GM12865 (cell line): ENCODE data around the gene SENP1.

Experiments
- DNase-seq: peaks from one replicate; pipeline ENCODE4 v3.0.0; 2010; ENCODE audit warnings: low read depth
- H3K4me3 ChIP-seq: 2 replicates; pipeline ENCODE4 v1.5.1; 2011; ENCODE audit warnings: mild to moderate bottlenecking, low read depth, low read length, control low read depth
- CTCF ChIP-seq: IDR thresholded peaks from 2 replicates; pipeline ENCODE4 v1.5.1; 2011; ENCODE audit warnings: low read length, control low read depth, low read depth, inconsistent platforms; ENCODE audit not compliant: insufficient read depth; ENCODE audit errors: missing control alignments

SENP1 gene

GRCh38 chr12:48032597-48032996, 73.3 kb downstream of the SENP1 start:
- DNase-seq, result no peak
- H3K4me3 ChIP-seq, result no peak overlapping the region
- TF ChIP-seq CTCF, result no peak

- TF ChIP-seq CTCF, result no peak
- H3K4me3 ChIP-seq, result no peak overlapping the region
- DNase-seq, result no peak
Observed at GRCh38 chr12:48031135-48031960, 74.5 kb downstream of the SENP1 start.

- H3K4me3 ChIP-seq, result no peak overlapping the region
- DNase-seq, result no peak
- TF ChIP-seq CTCF, result no peak
Observed at GRCh38 chr12:48030173-48030650, 75.7 kb downstream of the SENP1 start.

- no peak for TF ChIP-seq CTCF
- H3K4me3 ChIP-seq, result no peak overlapping the region
- DNase-seq, result no peak
Observed at GRCh38 chr12:48029491-48030172, 76.2 kb downstream of the SENP1 start.

- no peak for DNase-seq
- no peak for TF ChIP-seq CTCF
- no peak overlapping the region for H3K4me3 ChIP-seq
Observed at GRCh38 chr12:48028541-48029431, 77.1 kb downstream of the SENP1 start.

- TF ChIP-seq CTCF, result no peak
- DNase-seq, result no peak
- H3K4me3 ChIP-seq, result no peak overlapping the region
Observed at GRCh38 chr12:48027183-48028002, 78.5 kb downstream of the SENP1 start.
